KBM-7 (cell line): Measurements from ENCODE around the gene MARF1.
"Not testable (repeated sequence)": the region's sequence is repeated elsewhere in the genome, so short reads cannot be mapped to it uniquely, and the experiment has no call there.

Experiments used
- DNase-seq: peaks from one replicate; pipeline ENCODE4 v3.0.0-alpha.2; 2015
- in situ Hi-C: fragments of 300-500 bp; cut with MboI; formaldehyde crosslinking; loops from 2 replicates; pipeline ENCODE4 v1.14.3; 2020; ENCODE audit warnings: low sequenced_read_pairs, low pct_unique_long_range_greater_than_20kb, mixed read lengths

MARF1 gene

DNA sequence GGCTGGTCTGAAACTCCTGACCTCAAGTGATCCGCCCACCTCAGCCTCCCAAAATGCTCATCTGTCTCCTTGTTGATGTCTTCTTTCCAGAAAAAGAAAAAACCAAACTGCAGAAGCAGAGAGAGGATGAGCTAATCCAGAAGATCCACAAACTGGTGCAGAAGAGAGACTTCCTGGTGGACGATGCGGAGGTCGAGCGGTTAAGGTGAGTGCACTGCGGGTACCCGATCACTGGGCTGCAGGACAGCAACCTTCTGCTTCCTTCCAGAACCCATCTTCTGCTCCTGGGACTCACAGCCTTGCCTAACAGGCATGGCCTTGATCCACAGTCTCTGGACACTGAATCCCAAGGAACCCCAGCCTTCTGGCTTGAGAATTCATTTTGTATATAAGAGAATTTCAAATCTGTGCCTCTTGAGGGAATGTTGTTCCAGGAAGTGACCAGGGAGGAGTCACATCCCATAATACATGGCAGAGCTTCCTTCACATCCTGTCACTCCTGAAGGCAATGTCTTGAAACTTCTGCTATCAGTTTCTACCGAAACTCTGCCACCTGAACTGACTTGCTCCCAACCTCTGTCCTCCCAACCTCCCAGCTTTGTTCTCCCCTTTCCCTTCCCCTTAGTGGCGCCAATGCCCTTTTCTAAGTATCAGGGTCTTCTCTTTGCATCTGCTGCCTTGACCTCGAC, 61.7 kb downstream of the MARF1 start:
- in situ Hi-C loops, result no loop called here
- peak; percentile 24 for DNase-seq

DNA sequence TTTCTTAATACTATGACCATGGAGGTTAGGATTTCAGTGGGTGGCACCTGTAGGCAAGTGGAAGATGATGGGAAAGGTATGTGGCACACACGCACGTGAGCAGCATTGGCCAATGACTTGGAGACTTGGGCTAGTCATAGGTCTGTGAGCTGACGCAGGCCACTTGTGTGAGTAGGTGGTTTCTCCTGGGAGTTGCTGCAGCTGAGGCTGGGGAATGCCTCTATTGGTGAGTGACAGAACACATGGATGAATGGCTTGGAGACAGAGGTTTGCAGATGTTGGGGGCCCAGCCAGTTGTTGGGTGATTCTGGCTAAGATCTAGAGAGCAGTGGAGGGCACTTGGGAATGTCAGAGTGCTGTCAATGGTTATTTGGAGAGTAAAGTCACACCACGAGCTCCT, 64.1 kb downstream of the MARF1 start:
- in situ Hi-C loops, result no loop called here
- no peak for DNase-seq

GRCh38 chr16:15576960-15577958, 65.7 kb downstream of the MARF1 start:
- DNase-seq, result no peak
- in situ Hi-C loops, result no loop called here

DNA sequence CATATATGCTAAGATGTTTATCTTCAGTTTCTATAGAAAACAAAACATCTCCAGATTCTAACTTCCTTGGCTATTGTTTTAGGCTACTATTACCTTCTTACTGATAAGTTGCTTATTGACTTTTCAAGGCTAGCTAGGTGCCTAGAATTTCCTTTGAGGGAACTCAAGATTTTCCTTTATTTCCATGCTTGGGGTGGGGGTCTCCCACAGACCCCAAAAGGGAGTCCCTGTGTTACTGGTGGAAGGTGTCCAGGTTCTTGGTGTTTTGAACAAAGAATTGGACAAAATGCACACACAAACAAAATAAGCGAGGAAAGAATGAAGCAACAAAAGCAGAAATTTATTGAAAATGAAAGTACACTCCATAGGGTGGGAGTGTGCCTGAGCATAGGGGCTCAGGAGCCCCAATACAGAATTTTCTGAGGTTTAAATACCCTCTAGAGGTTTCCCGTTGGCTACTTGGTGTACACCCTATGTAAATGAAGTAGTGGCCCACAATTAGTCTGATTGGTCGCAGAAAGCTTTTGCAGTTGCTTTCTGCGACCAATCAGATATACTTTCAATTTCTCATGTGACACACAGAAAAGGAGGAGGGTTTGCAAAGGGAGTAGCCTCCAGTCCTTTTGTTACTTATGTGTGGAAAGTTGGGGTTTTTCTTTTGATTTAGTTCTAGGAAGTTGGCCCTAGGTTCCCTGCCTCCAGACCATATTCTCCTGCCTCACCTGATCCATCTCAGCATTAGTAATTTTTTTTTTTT, 67.5 kb downstream of the MARF1 start:
- in situ Hi-C loops, result no loop called here
- no peak for DNase-seq

GRCh38 chr16:15574614-15574948, 68.4 kb downstream of the MARF1 start:
- no peak for DNase-seq
- in situ Hi-C loops, result no loop called here

- DNase-seq, in situ Hi-C loops: not testable (repeated sequence)
These were observed 68.9 kb downstream of the MARF1 start for GRCh38 chr16:15573896-15574613.

GRCh38 chr16:15573274-15573895, 69.6 kb downstream of the MARF1 start:
- no peak for DNase-seq
- in situ Hi-C loops, result no loop called here

- no peak for DNase-seq
- in situ Hi-C loops, result no loop called here
These were observed 70.5 kb downstream of the MARF1 start for GRCh38 chr16:15572329-15573001.

DNA sequence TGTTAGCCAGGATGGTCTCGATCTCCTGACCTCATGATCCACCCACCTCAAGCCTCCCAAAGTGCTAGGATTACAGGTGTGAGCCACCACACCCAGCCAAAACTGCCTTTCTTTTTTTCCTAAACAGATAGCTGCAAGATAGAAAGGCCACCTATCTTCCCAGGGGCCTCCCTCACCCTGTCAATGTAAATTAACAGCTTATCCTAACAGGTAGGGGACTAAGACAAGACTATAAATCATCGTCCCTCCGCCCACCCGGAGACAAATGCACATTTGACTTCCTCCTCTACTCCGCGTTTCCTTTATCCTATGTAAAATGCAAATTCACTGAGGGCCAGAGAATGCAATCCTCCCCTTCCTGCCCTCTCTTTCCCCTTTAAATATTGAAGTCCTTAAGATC, 71.4 kb downstream of the MARF1 start:
- DNase-seq, result peak; percentile 76
- in situ Hi-C loops, result no loop called here

DNA sequence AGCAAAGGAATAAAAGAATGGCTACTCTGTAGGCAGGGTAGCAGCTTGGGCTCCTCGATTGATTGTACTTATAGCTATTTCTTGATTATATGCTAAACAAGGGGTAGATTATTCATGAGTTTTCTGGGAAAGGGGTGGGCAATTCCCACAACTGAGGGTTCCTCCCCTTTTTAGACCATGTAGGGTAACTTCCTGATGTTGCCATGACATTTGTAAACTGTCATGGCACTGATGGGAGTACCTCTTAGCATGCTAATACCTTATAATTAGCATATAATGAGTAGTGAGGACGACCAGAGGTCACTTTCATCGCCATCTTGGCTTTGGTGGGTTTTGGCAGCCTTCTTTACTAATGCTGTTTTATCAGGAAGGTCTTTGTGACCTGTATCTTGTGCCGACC, 72.3 kb downstream of the MARF1 start:
- in situ Hi-C loops, DNase-seq: not testable (repeated sequence)

- no peak for DNase-seq
- in situ Hi-C loops, result no loop called here
These were observed 75.1 kb downstream of the MARF1 start for GRCh38 chr16:15567823-15568222.

DNA sequence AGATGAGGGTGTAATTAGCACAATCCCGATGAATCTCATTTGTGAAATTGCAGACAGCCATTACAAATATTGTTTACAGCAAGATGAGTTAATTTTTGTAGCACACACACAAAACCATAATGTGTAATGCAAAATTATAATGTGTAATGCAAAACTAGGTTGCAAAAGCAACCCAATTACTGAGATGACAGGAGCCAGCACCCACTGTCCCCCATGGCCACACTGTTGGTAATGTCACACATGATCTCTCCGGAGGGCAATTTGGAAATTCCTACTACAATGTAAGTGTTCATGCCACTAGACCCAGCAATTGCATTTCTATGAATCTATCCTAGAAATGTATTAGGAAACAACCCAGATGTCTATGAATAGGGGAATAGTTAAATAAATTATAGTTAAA, 76.9 kb downstream of the MARF1 start:
- in situ Hi-C loops, result no loop called here
- no peak for DNase-seq

DNA sequence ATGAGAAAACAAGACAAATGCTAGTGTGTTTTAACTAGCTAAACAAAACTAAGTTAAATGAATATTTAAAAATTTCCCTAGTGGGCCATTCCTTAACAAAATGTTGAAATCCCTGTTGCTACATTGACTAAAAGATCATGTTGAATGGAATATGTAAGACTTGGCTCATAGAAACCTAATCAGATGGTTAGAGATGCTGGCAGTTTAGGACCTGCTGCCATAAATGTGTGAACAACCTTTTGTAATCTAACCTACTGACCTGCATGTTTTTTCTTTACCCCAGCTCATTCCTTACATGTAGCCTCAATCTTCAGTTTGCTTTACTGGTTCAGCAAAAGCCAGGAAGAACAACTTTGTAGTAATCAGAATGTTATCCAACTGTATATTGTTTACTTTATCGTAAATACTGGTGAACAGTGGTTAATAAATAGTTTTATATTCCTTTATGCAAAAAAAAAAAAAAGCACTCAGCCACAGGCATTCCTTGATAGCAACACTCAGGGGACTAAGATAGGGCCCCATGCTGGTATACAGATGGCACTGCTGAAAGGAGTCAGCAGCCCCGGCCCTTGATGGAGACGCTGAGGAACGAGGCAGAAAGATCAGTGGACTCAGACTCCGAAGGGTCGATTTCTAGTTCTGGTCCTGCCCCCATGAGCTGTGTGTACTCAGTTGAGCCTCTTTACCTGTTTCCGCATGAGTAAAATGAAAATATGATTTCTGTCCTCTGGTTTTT, 78.2 kb downstream of the MARF1 start:
- in situ Hi-C loops, result no loop called here
- no peak for DNase-seq

- in situ Hi-C loops, result no loop called here
These were observed 83.8 kb downstream of the MARF1 start for GRCh38 chr16:15559176-15559575.

GRCh38 chr16:15557258-15557657, 85.7 kb downstream of the MARF1 start:
- in situ Hi-C loops, result no loop called here

More at GRCh38 chr16:15559176-15559575, 83.8 kb downstream of the MARF1 start:
- DNase-seq, result no peak

GRCh38 chr16:15556130-15556529, 86.8 kb downstream of the MARF1 start:
- DNase-seq, result no peak
- in situ Hi-C loops, result no loop called here

More at GRCh38 chr16:15557258-15557657, 85.7 kb downstream of the MARF1 start:
- no peak for DNase-seq

- in situ Hi-C loops, result no loop called here
- DNase-seq, result no peak
These were observed 89.5 kb downstream of the MARF1 start for GRCh38 chr16:15553313-15554088.
